GM12878 (cell line): ENCODE data around the gene RRAD.

Source experiments
- ATF7 ChIP-seq: fragments of 450-650 bp; IDR thresholded peaks from 2 replicates; pipeline ENCODE4 v1.6.1; 2016; ENCODE audit warnings: low read depth, mild to moderate bottlenecking
- CEBPB ChIP-seq, 2 experiments: fragments of 150-350 bp in 1 of 2; IDR thresholded peaks; 2 replicates each; pipeline ENCODE4 v1.6.1; 2012 to 2014; ENCODE audit warnings: low read depth in 2 of 2, low read length in 2 of 2, borderline replicate concordance in 1 of 2, inconsistent platforms in 1 of 2
- CHD2 ChIP-seq: IDR thresholded peaks from 2 replicates; pipeline ENCODE4 v1.6.1; 2011; ENCODE audit warnings: low read depth, low read length, improper control_type of control experiment, borderline replicate concordance
- HDGF ChIP-seq: fragments of 450-650 bp; IDR thresholded peaks from 2 replicates; pipeline ENCODE4 v1.6.1; 2016; ENCODE audit warnings: antibody characterized with exemption
- NFIC ChIP-seq: IDR thresholded peaks from 2 replicates; pipeline ENCODE4 v1.6.1; 2012; ENCODE audit warnings: low read depth, mild to moderate bottlenecking, inconsistent platforms, low read length, moderate library complexity
- POLR2A ChIP-seq: IDR thresholded peaks from 2 replicates; pipeline ENCODE4 v1.6.1; 2011; ENCODE audit warnings: low read depth, mild to moderate bottlenecking, low read length
- POLR2AphosphoS5 ChIP-seq: IDR thresholded peaks from 2 replicates; pipeline ENCODE4 v1.6.1; 2011; ENCODE audit warnings: mild to moderate bottlenecking, low read length, inconsistent platforms
- RCOR1 ChIP-seq: conservative IDR thresholded peaks from 2 replicates; pipeline ENCODE4 v1.6.1; 2012; ENCODE audit warnings: low read depth, low read length, improper control_type of control experiment
- SUZ12 ChIP-seq: fragments of 200-600 bp; sonication (generic); IDR thresholded peaks from one replicate; pipeline ENCODE4 v1.6.1; 2018; ENCODE audit warnings: antibody characterized with exemption, mild to moderate bottlenecking; ENCODE audit not compliant: unreplicated experiment
- TF ChIP-seq, protein P1 (sequence below): fragments of 450-650 bp; IDR thresholded peaks from 2 replicates; pipeline ENCODE4 v1.6.1; 2017; ENCODE audit warnings: mild to moderate bottlenecking, low read depth, inconsistent platforms; ENCODE audit not compliant: poor library complexity, severe bottlenecking
- TF ChIP-seq, protein P2 (sequence below), 3 experiments: IDR thresholded peaks in 2 of 3; conservative IDR thresholded peaks in 1 of 3; 2 replicates each; pipeline ENCODE4 v1.5.1; 2011; ENCODE audit warnings: low read depth in 3 of 3, low read length in 3 of 3, mild to moderate bottlenecking in 3 of 3, control low read depth in 2 of 3, moderate library complexity in 2 of 3, inconsistent platforms in 1 of 3, mixed read lengths in 1 of 3; ENCODE audit not compliant: control insufficient read depth in 2 of 3, insufficient read depth in 1 of 3; ENCODE audit errors: extremely low read depth in 1 of 3
- TF ChIP-seq, protein P3 (sequence below): IDR thresholded peaks from 2 replicates; pipeline ENCODE4 v1.6.1; 2011; ENCODE audit warnings: mild to moderate bottlenecking, low read depth, low read length, moderate library complexity; ENCODE audit not compliant: insufficient replicate concordance
- TF ChIP-seq, protein P4 (sequence below): fragments of 450-650 bp; IDR thresholded peaks from 2 replicates; pipeline ENCODE4 v1.6.1; 2016; ENCODE audit warnings: mild to moderate bottlenecking

DNA sequence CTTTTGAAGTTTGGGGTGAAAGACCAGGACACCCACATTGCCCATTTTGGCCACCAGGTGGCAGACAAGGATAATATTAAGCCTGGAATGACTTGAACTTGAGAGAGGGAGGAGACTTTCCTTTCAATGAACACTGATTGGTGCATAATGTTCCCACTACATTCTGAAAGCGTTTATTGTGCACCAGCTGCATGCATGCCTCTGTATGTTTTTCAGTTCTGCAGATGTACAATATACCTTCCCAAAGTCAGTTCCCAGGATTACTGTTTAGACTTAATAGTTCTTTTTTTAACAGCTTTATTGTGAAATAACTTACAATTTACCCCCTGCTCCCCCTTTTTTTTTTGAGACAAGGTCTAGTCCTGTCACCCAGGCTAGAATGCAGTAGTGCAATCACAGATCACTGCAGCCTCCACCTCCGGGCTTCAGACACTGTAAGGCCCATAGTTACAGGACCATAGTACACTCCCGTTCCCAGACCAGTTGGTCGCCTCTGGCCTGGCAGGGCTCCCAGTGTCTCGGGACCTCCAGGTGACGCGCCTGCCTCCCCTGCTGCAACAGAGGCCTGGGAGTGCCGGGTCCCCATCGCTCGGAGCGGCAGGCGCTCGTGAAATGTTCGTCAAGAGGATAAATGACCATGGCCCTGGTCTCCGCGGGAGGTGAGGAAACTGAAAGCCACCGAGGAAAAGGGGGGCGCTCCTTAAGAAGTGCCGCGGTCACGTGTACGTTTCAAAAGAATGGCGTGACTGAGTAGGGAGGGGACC, 22.1 kb upstream of the RRAD start:
- TF ChIP-seq CEBPB (IDR thresholded peaks at IDR 0.05; ENCODE audit: borderline replicate concordance in 1 of 2, low read depth in 2 of 2, low read length in 2 of 2) (no peak), RCOR1 (no peak), SUZ12 (no peak), HDGF (no peak), POLR2A (no peak), POLR2AphosphoS5 (no peak), ATF7 (0 out of 2 replicates have a peak, but pooled peaks have one; percentile 11), NFIC (no peak), CHD2 (no peak)
- TF ChIP-seq, protein P1, sequence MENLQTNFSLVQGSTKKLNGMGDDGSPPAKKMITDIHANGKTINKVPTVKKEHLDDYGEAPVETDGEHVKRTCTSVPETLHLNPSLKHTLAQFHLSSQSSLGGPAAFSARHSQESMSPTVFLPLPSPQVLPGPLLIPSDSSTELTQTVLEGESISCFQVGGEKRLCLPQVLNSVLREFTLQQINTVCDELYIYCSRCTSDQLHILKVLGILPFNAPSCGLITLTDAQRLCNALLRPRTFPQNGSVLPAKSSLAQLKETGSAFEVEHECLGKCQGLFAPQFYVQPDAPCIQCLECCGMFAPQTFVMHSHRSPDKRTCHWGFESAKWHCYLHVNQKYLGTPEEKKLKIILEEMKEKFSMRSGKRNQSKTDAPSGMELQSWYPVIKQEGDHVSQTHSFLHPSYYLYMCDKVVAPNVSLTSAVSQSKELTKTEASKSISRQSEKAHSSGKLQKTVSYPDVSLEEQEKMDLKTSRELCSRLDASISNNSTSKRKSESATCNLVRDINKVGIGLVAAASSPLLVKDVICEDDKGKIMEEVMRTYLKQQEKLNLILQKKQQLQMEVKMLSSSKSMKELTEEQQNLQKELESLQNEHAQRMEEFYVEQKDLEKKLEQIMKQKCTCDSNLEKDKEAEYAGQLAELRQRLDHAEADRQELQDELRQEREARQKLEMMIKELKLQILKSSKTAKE: peak; percentile 44
- TF ChIP-seq, protein P2, sequence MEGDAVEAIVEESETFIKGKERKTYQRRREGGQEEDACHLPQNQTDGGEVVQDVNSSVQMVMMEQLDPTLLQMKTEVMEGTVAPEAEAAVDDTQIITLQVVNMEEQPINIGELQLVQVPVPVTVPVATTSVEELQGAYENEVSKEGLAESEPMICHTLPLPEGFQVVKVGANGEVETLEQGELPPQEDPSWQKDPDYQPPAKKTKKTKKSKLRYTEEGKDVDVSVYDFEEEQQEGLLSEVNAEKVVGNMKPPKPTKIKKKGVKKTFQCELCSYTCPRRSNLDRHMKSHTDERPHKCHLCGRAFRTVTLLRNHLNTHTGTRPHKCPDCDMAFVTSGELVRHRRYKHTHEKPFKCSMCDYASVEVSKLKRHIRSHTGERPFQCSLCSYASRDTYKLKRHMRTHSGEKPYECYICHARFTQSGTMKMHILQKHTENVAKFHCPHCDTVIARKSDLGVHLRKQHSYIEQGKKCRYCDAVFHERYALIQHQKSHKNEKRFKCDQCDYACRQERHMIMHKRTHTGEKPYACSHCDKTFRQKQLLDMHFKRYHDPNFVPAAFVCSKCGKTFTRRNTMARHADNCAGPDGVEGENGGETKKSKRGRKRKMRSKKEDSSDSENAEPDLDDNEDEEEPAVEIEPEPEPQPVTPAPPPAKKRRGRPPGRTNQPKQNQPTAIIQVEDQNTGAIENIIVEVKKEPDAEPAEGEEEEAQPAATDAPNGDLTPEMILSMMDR (IDR thresholded peaks at IDR 0.05 in 2 of 3, conservative IDR thresholded peaks at IDR 0.05 in 1 of 3; ENCODE audit: control insufficient read depth in 2 of 3, extremely low read depth in 1 of 3, insufficient read depth in 1 of 3, low read depth in 3 of 3, low read length in 3 of 3): peak; percentile 74 to 94 (median 88); a peak in 5 of 6 replicates
- TF ChIP-seq, protein P3, sequence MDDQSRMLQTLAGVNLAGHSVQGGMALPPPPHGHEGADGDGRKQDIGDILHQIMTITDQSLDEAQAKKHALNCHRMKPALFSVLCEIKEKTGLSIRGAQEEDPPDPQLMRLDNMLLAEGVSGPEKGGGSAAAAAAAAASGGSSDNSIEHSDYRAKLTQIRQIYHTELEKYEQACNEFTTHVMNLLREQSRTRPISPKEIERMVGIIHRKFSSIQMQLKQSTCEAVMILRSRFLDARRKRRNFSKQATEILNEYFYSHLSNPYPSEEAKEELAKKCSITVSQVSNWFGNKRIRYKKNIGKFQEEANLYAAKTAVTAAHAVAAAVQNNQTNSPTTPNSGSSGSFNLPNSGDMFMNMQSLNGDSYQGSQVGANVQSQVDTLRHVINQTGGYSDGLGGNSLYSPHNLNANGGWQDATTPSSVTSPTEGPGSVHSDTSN: no peak
- TF ChIP-seq, protein P4, sequence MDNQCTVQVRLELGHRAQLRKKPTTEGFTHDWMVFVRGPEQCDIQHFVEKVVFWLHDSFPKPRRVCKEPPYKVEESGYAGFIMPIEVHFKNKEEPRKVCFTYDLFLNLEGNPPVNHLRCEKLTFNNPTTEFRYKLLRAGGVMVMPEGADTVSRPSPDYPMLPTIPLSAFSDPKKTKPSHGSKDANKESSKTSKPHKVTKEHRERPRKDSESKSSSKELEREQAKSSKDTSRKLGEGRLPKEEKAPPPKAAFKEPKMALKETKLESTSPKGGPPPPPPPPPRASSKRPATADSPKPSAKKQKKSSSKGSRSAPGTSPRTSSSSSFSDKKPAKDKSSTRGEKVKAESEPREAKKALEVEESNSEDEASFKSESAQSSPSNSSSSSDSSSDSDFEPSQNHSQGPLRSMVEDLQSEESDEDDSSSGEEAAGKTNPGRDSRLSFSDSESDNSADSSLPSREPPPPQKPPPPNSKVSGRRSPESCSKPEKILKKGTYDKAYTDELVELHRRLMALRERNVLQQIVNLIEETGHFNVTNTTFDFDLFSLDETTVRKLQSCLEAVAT: no peak
